ENCODE data around the gene TGFA.

Gene TGFA

DNA sequence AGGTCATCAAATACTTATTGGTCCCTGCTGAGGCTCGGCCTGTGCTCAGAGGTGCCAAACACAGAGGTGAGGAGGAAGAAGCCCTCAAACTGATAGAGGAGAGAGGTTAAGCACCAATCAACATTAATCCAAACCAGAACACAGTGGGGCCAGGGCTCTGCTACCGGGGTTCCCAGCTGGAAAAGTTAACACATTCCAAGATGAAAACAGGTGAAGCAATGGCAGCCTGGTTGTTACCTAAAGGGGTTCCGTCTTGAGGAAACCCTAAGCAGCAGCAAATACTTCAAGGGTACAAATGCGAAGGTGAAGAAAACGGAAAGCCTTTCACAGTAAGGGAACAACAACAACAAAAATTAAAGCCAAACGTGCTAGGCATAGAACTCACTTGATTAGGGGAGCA lies 5.4 kb downstream of the TGFA start:
- Histone ChIP-seq H3K27me3 (peaks cover 28% of the 10 kb centered on the region), H3K36me3 (no peaks in the 10 kb centered on the region), H3K4me3 (ENCODE audit: low read depth in 1 of 2, low read length in 1 of 2) (no peak overlapping the region), H3K4me1 (ENCODE audit: control insufficient read depth in 1 of 2, insufficient read depth in 1 of 2, low read depth in 1 of 2, low read length in 1 of 2) (peaks cover 19 to 20% of the 10 kb centered on the region in 2 experiments), H3K9me3 (no peaks in the 10 kb centered on the region), H3K27ac (no peak overlapping the region)
- TF ChIP-seq, protein P1, sequence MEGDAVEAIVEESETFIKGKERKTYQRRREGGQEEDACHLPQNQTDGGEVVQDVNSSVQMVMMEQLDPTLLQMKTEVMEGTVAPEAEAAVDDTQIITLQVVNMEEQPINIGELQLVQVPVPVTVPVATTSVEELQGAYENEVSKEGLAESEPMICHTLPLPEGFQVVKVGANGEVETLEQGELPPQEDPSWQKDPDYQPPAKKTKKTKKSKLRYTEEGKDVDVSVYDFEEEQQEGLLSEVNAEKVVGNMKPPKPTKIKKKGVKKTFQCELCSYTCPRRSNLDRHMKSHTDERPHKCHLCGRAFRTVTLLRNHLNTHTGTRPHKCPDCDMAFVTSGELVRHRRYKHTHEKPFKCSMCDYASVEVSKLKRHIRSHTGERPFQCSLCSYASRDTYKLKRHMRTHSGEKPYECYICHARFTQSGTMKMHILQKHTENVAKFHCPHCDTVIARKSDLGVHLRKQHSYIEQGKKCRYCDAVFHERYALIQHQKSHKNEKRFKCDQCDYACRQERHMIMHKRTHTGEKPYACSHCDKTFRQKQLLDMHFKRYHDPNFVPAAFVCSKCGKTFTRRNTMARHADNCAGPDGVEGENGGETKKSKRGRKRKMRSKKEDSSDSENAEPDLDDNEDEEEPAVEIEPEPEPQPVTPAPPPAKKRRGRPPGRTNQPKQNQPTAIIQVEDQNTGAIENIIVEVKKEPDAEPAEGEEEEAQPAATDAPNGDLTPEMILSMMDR (IDR thresholded peaks at IDR 0.05), result no peak

DNA sequence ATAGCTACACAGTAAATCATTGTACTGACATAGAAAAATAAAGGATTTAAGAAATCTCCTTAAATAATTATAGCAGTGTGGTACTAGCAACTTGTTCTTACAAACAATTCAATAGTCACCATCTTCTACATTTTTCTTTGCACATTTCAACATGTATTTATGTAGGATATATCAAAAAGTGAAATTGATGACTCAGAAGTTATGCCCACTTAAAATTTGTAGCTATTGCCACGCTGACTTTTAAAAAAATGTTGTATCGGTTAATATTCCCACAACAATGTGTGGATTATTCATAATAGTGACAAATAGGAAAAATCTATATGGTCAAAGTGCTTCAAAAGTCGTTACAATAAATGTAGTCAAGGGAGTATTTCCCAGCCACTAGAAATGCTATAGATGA lies 6.7 kb downstream of the TGFA start:
- Histone ChIP-seq H3K27ac (no peak overlapping the region), H3K9me3 (no peaks in the 10 kb centered on the region), H3K4me1 (ENCODE audit: control insufficient read depth in 1 of 2, insufficient read depth in 1 of 2, low read depth in 1 of 2, low read length in 1 of 2) (peaks cover 11% of the 10 kb centered on the region in 2 experiments), H3K4me3 (ENCODE audit: low read depth in 1 of 2, low read length in 1 of 2) (no peak overlapping the region), H3K36me3 (no peaks in the 10 kb centered on the region), H3K27me3 (peaks cover 19% of the 10 kb centered on the region)
- TF ChIP-seq, protein P1 (IDR thresholded peaks at IDR 0.05), result no peak

DNA sequence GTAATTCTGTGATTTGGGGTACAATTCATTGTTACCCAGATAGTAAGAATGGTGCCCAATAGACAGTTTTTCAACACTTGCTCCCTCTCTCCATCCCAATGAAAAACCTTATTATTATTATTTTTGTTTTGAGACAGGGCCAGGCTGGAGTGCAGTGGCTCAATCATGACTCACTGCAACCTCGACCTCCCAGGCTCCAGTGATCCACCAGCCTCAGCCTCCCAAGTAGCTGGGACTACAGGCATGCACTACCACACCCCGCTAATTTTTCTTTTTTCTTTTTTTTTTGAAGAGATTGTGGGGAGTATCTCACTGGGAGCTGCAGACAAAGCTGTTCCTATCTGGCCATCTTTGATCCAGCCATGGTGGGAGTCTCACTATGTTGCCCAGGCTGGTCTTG lies 7.2 kb downstream of the TGFA start:
- H3K36me3 ChIP-seq, result no peaks in the 10 kb centered on the region
- TF ChIP-seq, protein P1 (IDR thresholded peaks at IDR 0.05), result no peak
- H3K9me3 ChIP-seq, result no peaks in the 10 kb centered on the region
- no peak overlapping the region for H3K27ac ChIP-seq
- peaks cover 14% of the 10 kb centered on the region for H3K27me3 ChIP-seq
- H3K4me3 ChIP-seq (ENCODE audit: low read depth in 1 of 2, low read length in 1 of 2), result no peak overlapping the region
- peaks cover 5 to 6% of the 10 kb centered on the region in 2 experiments for H3K4me1 ChIP-seq (ENCODE audit: control insufficient read depth in 1 of 2, insufficient read depth in 1 of 2, low read depth in 1 of 2, low read length in 1 of 2)

DNA sequence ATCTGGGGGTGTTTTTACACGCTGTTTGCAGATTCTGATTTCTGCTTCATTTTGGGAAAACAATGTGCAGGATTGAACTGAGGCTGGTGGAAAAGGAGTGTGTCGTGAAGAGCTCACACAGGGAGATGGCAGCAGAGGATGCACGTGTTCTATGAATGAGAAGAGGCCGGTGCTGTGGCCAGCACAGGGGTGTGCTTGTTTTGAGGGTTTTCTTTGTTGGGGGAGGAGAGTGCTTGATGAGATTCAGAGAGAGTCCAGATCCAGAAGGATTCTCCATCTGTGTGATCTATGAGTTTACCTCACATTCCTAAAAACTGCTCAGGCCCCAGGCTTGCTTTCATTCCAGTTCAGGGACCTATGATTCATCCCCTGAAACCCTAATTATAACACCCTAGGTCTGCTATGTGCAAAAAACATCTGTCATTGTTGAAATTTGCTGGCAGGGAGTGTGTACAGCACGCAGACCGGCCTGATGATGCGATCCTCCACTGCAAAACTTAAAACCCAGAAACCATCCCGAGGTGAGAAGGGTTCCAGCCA lies 12.1 kb downstream of the TGFA start:
- TF ChIP-seq, protein P1 (IDR thresholded peaks at IDR 0.05), result no peak
- Histone ChIP-seq H3K36me3 (no peaks in the 10 kb centered on the region), H3K27ac (no peak overlapping the region), H3K9me3 (no peaks in the 10 kb centered on the region), H3K27me3 (no peaks in the 10 kb centered on the region), H3K4me1 (ENCODE audit: control insufficient read depth in 1 of 2, insufficient read depth in 1 of 2, low read depth in 1 of 2, low read length in 1 of 2) (no peaks in the 10 kb centered on the region), H3K4me3 (ENCODE audit: low read depth in 1 of 2, low read length in 1 of 2) (no peak overlapping the region)

DNA sequence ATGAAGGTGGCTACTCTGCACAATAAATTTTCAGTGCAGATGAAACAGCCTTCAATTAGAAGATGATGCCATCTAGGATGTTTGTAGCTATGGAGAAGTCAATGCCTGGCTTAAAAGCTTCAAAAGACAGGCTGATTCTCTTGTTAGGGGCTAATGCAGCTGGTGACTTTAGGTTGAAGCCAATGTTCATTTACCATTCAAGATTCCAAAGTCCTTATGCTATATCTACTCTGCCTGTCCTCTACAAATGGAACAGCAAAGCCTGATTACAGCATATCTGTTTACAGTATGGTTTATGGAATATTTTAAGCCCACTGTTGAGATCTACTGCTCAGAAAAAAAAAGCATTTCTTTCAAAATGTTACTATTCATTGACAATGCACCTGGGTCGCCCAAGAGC lies 15.8 kb downstream of the TGFA start:
- Histone ChIP-seq H3K4me3 (ENCODE audit: low read depth in 1 of 2, low read length in 1 of 2) (no peak overlapping the region), H3K27ac (no peak overlapping the region), H3K4me1 (ENCODE audit: control insufficient read depth in 1 of 2, insufficient read depth in 1 of 2, low read depth in 1 of 2, low read length in 1 of 2) (no peaks in the 10 kb centered on the region), H3K36me3 (no peaks in the 10 kb centered on the region), H3K9me3 (no peaks in the 10 kb centered on the region), H3K27me3 (no peaks in the 10 kb centered on the region)
- TF ChIP-seq, protein P1 (IDR thresholded peaks at IDR 0.05), result no peak

Measured in neutrophil (primary cell).